Activated CD4-positive, alpha-beta T cell treated with anti-CD3 and anti-CD28 coated beads for 48 hours (primary cell): Measurements from ENCODE around the gene AKAP8L.
"Not testable (repeated sequence)": the region's sequence is repeated elsewhere in the genome, so short reads cannot be mapped to it uniquely, and the experiment has no call there.

Experiments used
- DNase-seq: peaks from one replicate; pipeline ENCODE4 v3.0.0-alpha.2; 2020

Gene AKAP8L

GRCh38 chr19:15412832-15413231, 6.0 kb downstream of the AKAP8L start:
- no peak for DNase-seq

- not testable (repeated sequence) for DNase-seq
Measured at GRCh38 chr19:15411351-15411750, 7.4 kb downstream of the AKAP8L start.

- no peak for DNase-seq
Measured at GRCh38 chr19:15404780-15405211, 14.0 kb downstream of the AKAP8L start.

GRCh38 chr19:15404097-15404779, 14.6 kb downstream of the AKAP8L start:
- DNase-seq: no peak

- DNase-seq: no peak
Measured at GRCh38 chr19:15403151-15403531, 15.6 kb downstream of the AKAP8L start.

GRCh38 chr19:15402411-15403150, 16.2 kb downstream of the AKAP8L start:
- no peak for DNase-seq

- DNase-seq: no peak
Measured at GRCh38 chr19:15401397-15401710, 17.4 kb downstream of the AKAP8L start.

- DNase-seq: no peak
Measured at GRCh38 chr19:15400521-15401396, 18.0 kb downstream of the AKAP8L start.

- no peak for DNase-seq
Measured at GRCh38 chr19:15399635-15400034, 19.2 kb downstream of the AKAP8L start.

- DNase-seq: no peak
Measured at GRCh38 chr19:15399234-15399515, 19.6 kb downstream of the AKAP8L start.

GRCh38 chr19:15398501-15399233, 20.1 kb downstream of the AKAP8L start:
- DNase-seq: no peak

- no peak for DNase-seq
Measured at GRCh38 chr19:15397782-15398181, 21.0 kb downstream of the AKAP8L start.

- no peak for DNase-seq
Measured at GRCh38 chr19:15397236-15397635, 21.6 kb downstream of the AKAP8L start.

GRCh38 chr19:15396436-15396835, 22.4 kb downstream of the AKAP8L start:
- DNase-seq: no peak

GRCh38 chr19:15395251-15395650, 23.5 kb downstream of the AKAP8L start:
- DNase-seq: not testable (repeated sequence)

GRCh38 chr19:15394426-15394825, 24.4 kb downstream of the AKAP8L start:
- DNase-seq: no peak

- DNase-seq: no peak
Measured at GRCh38 chr19:15393963-15394362, 24.8 kb downstream of the AKAP8L start.

- no peak for DNase-seq
Measured at GRCh38 chr19:15390814-15391213, 28.0 kb downstream of the AKAP8L start.

- DNase-seq: no peak
Measured at GRCh38 chr19:15381864-15382263, 36.9 kb downstream of the AKAP8L start.

GRCh38 chr19:15381429-15381828, 37.4 kb downstream of the AKAP8L start:
- no peak for DNase-seq

- peak; percentile 65 for DNase-seq
Measured at GRCh38 chr19:15379999-15380647, 38.7 kb downstream of the AKAP8L start.
